Stimulated activated CD8-positive, alpha-beta memory T cell treated with anti-CD3 and anti-CD28 coated beads, Interleukin-12 subunit alpha, Interleukin-12 subunit beta, amount 100 ng/mL, for 24 hours (primary cell): ENCODE data around the gene NIPAL3.

Experiments used
- DNase-seq: peaks from one replicate; pipeline ENCODE4 v3.0.0-alpha.2; 2020; ENCODE audit errors: extremely low read depth

NIPAL3 gene

DNA sequence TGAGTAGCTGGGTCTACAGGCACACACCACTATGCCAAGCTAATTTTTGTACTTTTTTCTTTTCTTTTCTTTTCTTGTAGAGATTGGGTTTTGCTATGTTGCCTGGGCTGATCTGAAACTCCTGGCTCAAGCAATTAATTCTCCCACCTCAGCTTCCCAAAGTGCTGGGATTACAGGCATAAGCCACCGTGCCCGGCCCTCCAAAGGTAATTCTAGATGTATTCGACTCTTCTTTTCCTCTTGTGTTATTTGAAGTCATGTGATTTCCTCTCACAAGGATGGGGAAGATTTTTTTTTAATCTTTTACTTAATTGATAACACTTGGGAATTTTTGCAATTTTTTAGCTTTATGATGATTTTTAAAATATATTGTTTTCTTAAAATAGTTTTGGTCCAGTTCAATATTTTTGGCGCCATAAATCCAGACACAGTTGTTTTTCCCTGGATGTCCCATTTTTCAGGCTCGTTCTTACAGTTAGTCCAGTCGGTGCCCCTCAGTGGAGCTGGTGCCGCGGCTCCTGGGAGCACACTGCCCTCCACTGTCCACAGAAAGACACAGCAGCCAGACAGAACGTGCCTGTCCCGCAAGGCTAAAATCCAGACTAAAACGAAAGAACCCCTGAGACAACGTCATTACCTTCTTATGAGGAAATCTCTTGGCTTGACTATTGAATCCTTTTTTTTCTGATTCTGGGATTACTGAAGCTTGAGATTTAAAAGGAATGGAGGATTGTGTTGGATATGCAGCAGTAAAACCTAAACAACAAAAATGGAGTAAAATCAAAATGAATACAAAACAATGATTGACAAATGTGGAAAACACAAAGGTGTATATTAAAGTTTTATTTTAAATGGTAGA lies 24.4 kb upstream of the NIPAL3 start:
- no peak for DNase-seq

GRCh38 chr1:24391882-24392603 lies 23.6 kb upstream of the NIPAL3 start:
- DNase-seq, result no peak

GRCh38 chr1:24392604-24392946 lies 23.0 kb upstream of the NIPAL3 start:
- DNase-seq, result no peak

GRCh38 chr1:24392982-24393650 lies 22.5 kb upstream of the NIPAL3 start:
- DNase-seq, result no peak

- no peak for DNase-seq
Observed at GRCh38 chr1:24393892-24394291, 21.7 kb upstream of the NIPAL3 start.

GRCh38 chr1:24400065-24400464 lies 15.5 kb upstream of the NIPAL3 start:
- DNase-seq, result no peak

GRCh38 chr1:24403806-24404205 lies 11.8 kb upstream of the NIPAL3 start:
- no peak for DNase-seq

- no peak for DNase-seq
Observed at GRCh38 chr1:24406788-24407187, 8.8 kb upstream of the NIPAL3 start.

GRCh38 chr1:24409535-24409934 lies 6.1 kb upstream of the NIPAL3 start:
- no peak for DNase-seq

- DNase-seq, result no peak
Observed at GRCh38 chr1:24410750-24411149, 4.9 kb upstream of the NIPAL3 start.

- no peak for DNase-seq
Observed at GRCh38 chr1:24411963-24412362, 3.6 kb upstream of the NIPAL3 start.

DNA sequence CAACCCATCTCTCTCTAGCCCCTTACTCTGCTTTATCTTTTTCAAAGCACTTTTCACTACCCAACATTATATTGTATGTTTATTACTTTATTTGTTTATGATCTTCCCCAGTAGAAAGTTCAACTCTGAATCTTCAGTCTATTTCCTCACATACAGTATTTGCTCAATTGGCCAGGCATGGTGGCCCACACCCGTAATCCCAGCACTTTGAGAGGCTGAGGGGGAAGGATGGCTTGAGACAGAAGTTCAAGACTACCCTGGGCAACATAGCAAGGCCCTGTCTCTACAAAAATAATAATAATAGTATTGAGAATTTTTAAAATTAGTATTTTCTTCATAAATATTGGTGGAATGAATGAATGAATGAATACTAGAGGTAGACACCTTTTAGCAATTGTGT lies 3.2 kb upstream of the NIPAL3 start:
- DNase-seq, result no peak

DNA sequence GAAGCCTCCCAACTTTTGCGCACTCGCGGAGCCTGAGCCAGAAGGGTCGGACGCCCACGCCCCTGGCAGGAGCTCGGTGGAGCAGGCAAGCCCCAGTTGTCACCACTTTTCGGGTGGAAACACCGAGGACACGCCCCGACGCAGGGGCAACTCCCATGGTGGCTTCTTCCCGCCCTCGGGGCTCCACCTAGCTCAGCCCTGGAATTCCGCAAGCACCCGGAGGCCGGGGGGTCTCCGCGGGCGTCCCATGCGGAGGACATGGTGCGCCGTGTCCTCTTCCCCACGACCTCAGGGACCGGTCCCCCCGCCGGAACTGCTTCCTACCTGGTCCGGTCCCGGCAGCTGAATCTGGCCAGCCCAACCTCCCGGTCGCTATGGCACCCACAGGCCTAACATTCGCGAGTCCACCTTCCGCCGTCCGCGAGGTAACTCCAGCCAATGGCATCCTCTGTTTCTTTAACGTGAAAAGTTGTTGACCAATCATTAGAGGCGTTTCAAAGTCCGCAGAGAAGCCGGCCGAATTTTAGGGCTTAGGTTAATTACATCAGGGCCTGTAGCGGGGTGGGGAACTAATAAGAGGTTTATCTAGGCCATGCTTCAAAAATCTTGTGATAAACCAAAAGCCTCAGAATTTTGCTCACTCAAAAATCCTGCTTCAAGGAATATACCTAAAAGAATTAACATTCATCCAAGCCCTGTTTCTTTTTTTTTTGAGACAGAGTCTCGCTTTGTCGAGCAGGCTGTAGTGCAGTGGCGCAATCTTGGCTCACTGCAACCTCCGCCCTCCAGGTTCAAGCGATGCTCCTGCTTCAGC lies 2.0 kb upstream of the NIPAL3 start, which contains the start of gene STPG1:
Gene STPG1, minus strand, starts transcription at position 433 of the 814 bp plus-strand sequence. CDS start 12,394 bp downstream, outside the sequence.
- peak; percentile 50 for DNase-seq

- no peak for DNase-seq
Observed at GRCh38 chr1:24414775-24415333, 748 bp upstream of the NIPAL3 start.

GRCh38 chr1:24415910-24416665 lies 486 bp downstream of the NIPAL3 start:
- no peak for DNase-seq

- DNase-seq, result no peak
Observed at GRCh38 chr1:24416666-24417391, 1.2 kb downstream of the NIPAL3 start.

GRCh38 chr1:24417681-24418080 lies 2.1 kb downstream of the NIPAL3 start:
- no peak for DNase-seq

- DNase-seq, result no peak
Observed at GRCh38 chr1:24418898-24419628, 3.5 kb downstream of the NIPAL3 start.

DNA sequence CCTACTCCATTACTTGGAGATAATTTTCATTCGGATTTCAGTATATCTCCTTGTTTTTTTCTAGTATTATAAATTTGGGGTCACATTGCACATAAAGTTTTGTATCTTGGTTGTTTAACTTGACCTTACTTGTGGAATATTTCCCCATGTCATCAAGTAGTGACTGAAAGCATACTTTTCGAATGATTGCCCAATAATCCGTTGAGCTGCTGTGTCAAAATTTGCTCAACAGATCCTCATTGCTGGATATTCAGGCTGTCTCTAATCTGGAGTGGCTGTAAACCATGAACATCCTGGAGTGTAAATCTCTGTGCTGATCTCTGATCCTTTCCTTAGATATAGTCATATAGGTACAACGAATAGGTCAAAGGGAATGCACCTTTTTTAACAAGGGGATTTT lies 4.9 kb downstream of the NIPAL3 start:
- DNase-seq, result no peak
